ENCODE measurements around the gene ATP9B.

- no peak for TF ChIP-seq CTCF (conservative IDR thresholded peaks at IDR 0.05)
- TF ChIP-seq ZFX (IDR thresholded peaks at IDR 0.05), result no peak
Measured at GRCh38 chr18:79047556-79048244, 21.5 kb upstream of the ATP9B start.
